ENCODE measurements around the gene SEC24A.
"Not testable (repeated sequence)": the region's sequence is repeated elsewhere in the genome, so short reads cannot be mapped to it uniquely, and the experiment has no call there.

SEC24A gene

GRCh38 chr5:134692722-134693121, 44.1 kb downstream of the SEC24A start:
- DNase-seq (ENCODE audit: low spot score) = no peak
- TF ChIP-seq CTCF (IDR thresholded peaks at IDR 0.05; ENCODE audit: extremely low read depth, missing control alignments) = no peak

GRCh38 chr5:134708301-134708700, 59.7 kb downstream of the SEC24A start:
- no peak for TF ChIP-seq CTCF (IDR thresholded peaks at IDR 0.05; ENCODE audit: extremely low read depth, missing control alignments)
- no peak for DNase-seq (ENCODE audit: low spot score)

- DNase-seq (ENCODE audit: low spot score) = no peak
- TF ChIP-seq CTCF (IDR thresholded peaks at IDR 0.05; ENCODE audit: extremely low read depth, missing control alignments) = no peak
Measured at GRCh38 chr5:134714120-134714519, 65.5 kb downstream of the SEC24A start.

GRCh38 chr5:134714541-134714940, 66.0 kb downstream of the SEC24A start:
- no peak for DNase-seq (ENCODE audit: low spot score)
- no peak for TF ChIP-seq CTCF (IDR thresholded peaks at IDR 0.05; ENCODE audit: extremely low read depth, missing control alignments)

- not testable (repeated sequence) for DNase-seq (ENCODE audit: low spot score)
Measured at GRCh38 chr5:134715466-134715865, 66.9 kb downstream of the SEC24A start.

GRCh38 chr5:134724872-134725271, 76.3 kb downstream of the SEC24A start:
- no peak for DNase-seq (ENCODE audit: low spot score)
- no peak for TF ChIP-seq CTCF (IDR thresholded peaks at IDR 0.05; ENCODE audit: extremely low read depth, missing control alignments)

GRCh38 chr5:134732819-134733218, 84.2 kb downstream of the SEC24A start:
- TF ChIP-seq CTCF (IDR thresholded peaks at IDR 0.05; ENCODE audit: extremely low read depth, missing control alignments) = no peak
- DNase-seq (ENCODE audit: low spot score) = no peak

GRCh38 chr5:134735243-134735642, 86.7 kb downstream of the SEC24A start:
- no peak for TF ChIP-seq CTCF (IDR thresholded peaks at IDR 0.05; ENCODE audit: extremely low read depth, missing control alignments)
- no peak for DNase-seq (ENCODE audit: low spot score)

Measured in GM20000 (cell line).